ENCODE data around the gene ADAMTS13.
A peak's percentile ranks its signal among the peaks of the same experiment; 100 is the strongest.

ADAMTS13 gene

DNA sequence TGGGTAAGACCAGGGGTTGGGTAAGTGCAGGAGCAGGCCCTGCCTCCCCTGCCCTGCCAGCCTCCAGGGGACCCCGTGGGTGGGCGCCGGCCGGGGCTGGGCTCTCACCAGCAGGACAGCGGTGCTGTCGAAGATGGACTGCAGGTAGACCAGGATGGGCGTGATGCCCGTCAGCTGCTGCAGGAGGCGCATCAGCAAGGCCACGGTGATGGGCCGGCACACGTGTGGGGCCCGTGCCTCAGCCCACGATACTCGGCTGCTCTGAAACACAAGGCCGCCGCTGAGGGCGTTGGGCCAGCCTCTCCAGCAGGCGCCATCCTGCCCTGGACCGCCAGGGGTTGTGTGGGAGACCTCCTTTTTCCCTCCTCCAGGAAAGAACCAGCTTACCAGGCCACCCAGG lies 52.7 kb downstream of the ADAMTS13 start:
- no peak for DNase-seq

- no peak for DNase-seq
These were observed 53.3 kb downstream of the ADAMTS13 start for GRCh38 chr9:133475292-133476012.

DNA sequence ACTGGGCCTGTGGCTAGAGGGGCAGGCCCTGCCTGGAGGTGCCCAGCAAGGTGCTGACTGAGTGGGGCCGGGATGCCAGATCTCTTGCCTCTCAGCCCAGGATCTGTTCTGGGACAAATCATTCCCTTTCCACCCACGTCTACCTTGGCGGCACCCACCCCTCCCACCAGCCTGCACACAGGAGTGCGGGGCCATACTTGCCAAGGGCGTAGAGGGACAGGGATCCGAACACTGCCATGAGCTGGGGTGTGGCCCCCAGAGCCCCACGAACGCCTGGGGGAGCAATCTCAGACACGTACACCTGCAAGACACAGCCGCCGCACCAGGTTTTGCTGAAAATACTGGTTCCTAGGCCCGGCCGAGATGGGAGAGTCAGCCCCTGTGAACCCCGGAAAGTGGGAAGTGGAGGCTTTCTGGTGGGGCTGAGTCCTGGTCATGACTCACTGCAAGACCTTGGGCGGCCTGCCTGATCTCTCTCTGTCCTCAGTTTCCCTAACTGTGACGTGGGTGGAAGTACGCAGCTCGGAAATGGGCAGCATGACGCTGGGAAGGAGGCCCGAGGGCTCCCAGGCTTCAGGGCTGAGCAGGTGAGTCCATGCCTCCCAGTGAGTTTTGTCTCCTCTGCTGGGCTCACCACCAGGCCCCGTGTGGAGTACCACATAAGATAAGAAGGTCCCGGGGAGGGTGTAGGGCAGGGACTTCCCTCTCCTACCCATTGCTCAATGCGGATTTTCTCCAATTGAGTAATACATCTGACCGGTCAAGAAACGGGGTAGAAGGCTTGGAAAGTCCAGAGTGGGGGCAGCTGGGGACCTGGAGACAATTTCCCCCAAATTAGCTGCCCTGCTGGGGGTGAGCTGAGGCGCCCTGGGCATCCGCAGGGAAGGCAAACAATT lies 54.1 kb downstream of the ADAMTS13 start:
- no peak for DNase-seq

GRCh38 chr9:133476941-133477340 lies 54.8 kb downstream of the ADAMTS13 start:
- no peak for DNase-seq

DNA sequence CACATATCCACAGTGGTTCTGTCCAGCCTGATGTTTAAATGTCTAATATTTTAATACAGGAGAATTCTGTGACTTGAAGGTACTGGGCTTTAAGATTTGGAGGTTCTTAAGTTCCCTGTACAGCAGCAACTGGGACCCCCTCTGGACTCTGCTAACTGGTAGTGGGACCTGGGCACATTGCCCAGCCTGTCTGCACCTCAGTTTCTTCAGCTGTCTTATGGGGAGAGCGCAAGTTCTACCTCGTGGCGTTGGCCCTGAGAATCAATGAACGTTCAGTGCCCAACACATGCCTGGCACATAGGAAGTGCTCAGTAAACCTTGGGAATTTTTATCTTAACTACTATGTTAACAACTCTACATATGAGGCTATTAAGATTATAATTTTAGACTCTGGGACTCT lies 55.3 kb downstream of the ADAMTS13 start:
- no peak for DNase-seq

DNA sequence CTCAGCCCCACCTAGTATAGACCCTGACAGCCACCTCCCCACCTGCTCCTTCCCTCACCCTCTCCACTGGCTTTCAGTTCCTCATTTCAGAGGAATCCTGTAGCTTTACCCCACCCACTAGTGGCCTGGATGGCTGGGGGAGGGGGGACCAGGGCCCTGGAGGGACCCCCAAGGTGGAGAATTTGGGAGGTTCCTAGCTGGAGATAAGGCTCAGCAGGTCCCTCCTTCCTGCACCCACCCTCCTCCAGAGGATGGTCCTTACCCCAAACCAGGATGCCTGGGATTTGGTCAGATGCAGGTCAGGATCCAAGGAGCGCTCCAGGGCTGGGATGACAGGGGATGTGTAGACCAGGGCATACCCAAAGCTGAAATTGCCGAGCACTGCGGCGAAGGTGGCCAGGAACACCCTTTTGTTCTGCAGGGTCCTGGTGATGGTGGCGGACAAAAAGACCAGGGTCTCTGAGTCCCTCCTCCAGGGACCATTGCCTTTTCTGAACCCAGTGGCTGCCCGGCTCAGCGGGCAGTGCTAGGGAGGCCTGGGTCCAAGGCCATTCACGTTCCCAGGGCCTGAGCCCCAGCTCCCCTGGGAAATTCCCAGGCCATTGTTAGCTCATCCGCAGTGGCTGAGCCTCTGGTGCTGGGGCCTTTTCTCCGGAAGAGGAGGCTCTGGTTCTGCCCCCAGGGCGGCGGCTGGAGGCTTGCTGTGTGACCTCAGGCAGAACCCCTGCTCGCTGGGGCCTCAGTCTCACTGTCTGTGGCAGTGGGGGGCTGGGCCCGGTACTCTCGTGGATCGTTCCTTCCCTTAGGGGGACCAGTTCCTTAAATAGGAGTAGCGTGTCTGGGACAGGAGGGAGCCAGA lies 56.1 kb downstream of the ADAMTS13 start:
- DNase-seq = no peak

DNA sequence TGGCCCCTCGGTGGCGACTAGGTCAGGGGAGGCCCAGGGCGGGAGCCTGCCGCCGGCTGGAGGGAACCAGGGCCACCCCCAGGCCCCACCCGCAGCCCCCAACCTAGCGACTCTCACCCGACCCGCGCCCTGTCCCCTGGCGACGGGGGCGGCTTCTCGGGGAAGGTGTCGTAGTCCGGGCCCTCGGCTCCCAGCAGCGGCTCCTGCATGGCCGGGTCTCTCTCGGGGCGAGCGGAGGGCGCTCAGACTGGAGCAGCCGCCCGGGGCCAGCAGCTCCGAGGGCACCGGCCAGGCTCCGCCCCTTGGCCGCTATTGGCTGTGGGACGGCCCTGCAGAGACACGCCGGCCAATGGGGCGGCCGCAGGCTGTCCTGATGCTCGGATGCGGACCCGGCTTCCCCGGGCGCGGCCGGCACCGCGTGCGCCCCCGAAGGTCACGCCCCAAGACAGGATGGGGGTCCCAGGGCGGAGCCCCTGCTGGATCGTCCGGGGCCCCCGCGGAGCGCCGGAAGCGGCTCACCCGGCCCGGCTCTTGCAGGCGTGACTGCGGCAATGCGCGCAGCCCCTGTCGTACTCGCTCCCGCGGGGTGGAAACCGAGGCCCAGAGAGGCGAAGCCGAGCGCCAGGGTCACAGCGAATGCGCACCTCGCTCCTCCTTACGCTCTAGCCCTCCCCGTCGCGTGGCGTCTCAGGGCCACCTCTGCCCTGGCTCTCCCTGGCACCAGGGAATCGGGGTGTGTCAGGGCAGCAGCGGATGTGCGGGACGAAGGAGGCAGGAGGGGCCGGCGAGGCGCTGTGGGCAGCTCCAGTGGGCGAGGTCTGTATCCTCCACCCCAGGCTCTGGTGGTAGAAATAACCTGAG lies 56.9 kb downstream of the ADAMTS13 start, which contains the start of gene SLC2A6:
SLC2A6 (minus strand) TSS at position 249 of the 861 bp plus-strand sequence; CDS start at position 209, 40 bp downstream.
- peak; percentile 80 for DNase-seq

- DNase-seq = no peak
These were observed 61.4 kb downstream of the ADAMTS13 start for GRCh38 chr9:133483611-133484010.

DNA sequence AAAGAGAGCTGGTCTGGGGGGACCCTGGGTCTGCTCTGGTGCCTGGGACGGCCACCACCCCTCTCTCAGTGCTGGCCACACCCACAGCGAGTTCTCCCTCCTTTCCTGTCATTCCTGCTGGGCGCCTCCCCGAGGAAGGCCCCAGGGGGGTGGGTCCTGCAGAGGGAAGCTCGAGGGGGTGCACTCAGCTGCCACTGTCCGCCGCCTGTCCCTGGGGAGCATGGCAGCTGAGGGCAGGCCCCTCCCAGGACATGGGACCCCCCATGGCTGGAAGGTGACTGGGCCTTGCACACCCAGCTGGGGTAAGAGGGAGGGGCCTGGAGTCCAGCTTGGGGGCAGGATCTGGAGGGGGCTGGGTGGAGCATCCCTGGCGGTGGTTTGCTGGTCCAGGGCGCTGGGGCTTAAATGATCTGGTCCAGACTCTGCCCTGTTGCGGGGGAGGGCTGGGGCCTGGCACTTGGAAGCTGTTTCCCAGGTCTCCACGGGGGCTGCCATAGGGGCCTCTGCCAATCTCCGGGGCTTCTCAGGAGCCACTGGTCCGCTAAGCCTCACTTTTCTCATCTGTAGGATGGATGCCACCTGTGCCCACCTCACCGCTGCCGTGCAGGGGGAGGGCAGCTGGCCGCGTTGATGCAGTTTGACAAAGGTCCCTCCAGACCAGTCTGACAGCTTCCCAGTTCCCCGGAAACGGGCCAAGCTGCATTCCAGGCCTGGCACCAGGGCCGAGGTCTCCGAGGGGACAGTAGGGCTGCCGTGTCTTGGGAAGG lies 62.7 kb downstream of the ADAMTS13 start:
- no peak for DNase-seq

DNA sequence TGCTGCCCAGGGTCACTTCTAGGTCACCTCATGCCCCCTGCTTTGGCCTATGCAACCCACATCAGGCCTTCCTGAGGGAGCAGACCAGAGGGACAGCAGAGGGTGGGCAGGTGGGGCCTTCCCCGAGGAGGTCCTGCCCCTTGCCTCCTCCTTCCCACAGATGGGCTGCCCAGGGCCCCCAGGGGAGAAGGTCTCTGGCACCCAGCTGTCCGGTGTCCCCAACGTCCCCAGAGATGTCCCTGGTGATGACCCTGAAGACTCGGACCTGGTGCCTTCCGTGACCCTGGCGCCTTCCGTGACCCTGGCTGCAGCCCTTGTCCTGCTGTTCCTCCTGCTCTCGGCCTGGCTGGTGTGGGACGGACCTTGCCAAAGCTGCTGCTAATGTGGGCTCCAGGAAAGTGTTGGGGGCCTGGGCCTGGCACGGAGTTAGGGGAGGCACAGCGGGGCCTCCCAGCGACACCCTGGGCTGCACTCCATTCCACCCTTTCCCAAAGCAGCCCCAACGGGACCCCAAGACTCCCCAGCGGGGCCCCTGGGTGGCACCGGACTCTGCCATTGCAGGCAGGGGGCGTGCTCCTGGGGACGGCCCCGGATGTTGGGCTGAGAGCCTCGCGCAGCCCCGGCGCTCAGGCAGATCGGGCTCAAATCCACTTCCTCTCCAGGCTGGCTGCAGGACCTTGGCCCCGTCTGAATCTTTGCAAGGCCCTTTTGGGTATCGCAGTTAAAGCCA lies 63.5 kb downstream of the ADAMTS13 start:
- no peak for DNase-seq

- no peak for DNase-seq
These were observed 65.2 kb downstream of the ADAMTS13 start for GRCh38 chr9:133487331-133487725.

GRCh38 chr9:133488686-133489252 lies 66.6 kb downstream of the ADAMTS13 start:
- DNase-seq = no peak

- DNase-seq = no peak
These were observed 67.4 kb downstream of the ADAMTS13 start for GRCh38 chr9:133489253-133490190.

- no peak for DNase-seq
These were observed 68.1 kb downstream of the ADAMTS13 start for GRCh38 chr9:133490201-133490681.

- no peak for DNase-seq
These were observed 68.9 kb downstream of the ADAMTS13 start for GRCh38 chr9:133490865-133491655.

- DNase-seq = no peak
These were observed 69.4 kb downstream of the ADAMTS13 start for GRCh38 chr9:133491656-133491925.

- DNase-seq = no peak
These were observed 70.2 kb downstream of the ADAMTS13 start for GRCh38 chr9:133492061-133493021.

All from stimulated activated naive CD4-positive, alpha-beta T cell treated with Interleukin-2 at 50 U/mL for 16 hours (primary cell).